ENCODE measurements around the gene TDRD3.
"Not testable (repeated sequence)": the region's sequence is repeated elsewhere in the genome, so short reads cannot be mapped to it uniquely, and the experiment has no call there.

Gene TDRD3

DNA sequence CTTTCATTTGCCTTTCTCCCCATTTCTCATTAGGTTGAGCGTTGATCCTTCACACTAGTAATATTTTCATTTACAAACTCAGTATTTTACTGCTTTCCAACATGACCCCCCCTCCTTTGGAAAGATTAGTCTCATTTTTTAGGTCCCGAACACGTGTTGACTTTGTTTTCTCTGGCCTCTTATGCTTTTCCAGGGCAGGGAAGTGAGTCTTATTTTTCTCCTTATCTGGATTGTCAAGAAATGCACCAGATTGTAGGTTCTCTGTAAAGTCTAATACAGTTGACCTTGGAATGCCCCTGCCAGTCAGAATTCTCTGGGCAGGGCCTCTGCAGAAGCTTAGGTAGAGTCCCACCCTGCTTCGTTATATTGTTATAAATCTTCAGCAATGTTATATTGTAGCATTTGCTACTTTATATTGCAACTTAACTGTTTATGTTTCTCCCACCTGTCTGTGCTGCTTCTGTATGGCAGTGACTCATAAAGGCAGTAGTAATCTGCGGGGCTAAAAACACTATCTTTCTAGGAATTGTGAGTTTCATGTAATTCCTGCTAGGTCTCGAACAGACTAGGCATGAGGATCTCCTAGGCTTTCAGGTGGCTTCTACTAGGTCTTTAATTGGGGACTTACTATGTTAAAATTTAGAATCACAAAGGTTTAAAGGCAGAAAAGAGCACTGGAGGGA, 2.0 kb downstream of the TDRD3 start:
- DNase-seq = no peak

DNA sequence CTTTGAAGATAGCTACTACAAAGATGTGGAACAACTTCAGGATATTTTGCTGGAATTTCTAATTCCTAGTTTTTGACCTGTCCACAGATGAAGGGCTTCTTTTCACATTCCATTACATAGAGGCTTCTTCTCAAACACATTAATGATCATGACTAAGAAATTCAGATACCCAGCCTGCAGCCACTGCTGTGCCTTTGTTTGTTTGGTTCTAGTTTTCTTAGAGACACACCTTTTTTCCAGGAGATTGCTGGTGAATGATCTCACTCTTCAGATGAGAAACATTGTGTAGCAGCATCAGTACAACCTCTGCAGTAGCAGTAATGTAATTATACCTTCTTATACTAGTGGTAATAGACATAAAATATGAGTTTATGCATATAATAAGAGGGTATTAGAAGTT, 5.0 kb downstream of the TDRD3 start:
- DNase-seq = no peak

DNA sequence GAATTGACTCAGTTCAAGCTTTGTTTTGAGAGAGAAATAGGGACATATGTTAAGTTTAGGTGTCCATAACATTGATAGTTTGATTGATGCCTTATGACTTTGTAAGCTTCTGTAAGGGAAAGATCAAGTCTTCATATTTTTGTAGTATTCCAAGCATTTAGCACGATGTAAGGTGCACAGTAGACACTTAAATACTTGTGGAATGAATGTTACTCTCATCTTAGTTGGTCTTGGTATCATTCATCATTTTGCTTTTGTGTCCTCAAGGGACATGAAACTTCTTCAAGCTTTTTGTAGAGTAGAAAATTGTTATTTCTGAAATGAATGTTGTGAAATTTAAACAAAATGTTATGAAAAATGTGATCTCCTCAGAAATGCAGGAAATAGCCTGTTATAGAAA, 10.1 kb downstream of the TDRD3 start:
- DNase-seq = no peak

- DNase-seq = not testable (repeated sequence)
These were observed 10.8 kb downstream of the TDRD3 start for GRCh38 chr13:60407852-60408251.

- not testable (repeated sequence) for DNase-seq
These were observed 12.7 kb downstream of the TDRD3 start for GRCh38 chr13:60409574-60410292.

GRCh38 chr13:60410299-60410698, 13.3 kb downstream of the TDRD3 start:
- no peak for DNase-seq

DNA sequence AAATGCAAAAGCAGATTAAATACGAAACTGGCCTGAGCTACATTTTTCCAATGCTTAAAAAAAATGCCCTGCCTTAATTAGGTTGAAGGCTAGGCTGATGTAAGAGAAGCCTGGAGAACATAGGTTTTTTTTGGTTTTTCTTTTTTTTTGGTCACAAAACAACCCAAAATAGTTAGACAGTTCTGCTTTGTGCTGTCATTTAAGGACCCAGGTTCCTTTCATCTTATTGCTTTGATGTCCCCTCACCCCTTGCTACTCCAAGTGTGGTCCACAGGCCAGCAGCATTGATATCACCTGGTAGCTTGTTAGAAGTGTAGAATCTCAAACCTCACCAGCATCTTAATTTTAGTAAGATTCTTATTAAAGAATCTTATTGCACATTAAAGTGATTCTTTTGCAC, 14.4 kb downstream of the TDRD3 start:
- DNase-seq = no peak

DNA sequence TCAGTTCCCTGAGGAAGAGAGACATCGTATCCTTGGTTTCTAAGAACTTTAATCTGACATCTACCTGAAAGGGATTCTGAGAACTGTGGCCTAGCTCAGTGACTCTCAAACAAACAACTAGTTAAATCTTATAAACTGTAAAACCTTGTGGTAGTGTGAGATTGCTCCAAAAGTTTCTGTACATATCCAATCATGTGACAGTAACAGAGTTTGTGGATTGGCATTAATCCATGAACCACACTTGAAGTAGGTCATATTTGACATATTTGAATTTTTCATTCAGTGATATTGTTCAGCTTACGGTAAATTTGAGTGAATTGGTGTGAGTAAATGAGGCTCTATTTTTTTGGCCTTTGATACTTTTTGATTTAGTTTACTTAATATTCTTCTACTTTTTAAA, 15.0 kb downstream of the TDRD3 start:
- DNase-seq = no peak

GRCh38 chr13:60412909-60413616, 16.0 kb downstream of the TDRD3 start:
- DNase-seq = no peak

DNA sequence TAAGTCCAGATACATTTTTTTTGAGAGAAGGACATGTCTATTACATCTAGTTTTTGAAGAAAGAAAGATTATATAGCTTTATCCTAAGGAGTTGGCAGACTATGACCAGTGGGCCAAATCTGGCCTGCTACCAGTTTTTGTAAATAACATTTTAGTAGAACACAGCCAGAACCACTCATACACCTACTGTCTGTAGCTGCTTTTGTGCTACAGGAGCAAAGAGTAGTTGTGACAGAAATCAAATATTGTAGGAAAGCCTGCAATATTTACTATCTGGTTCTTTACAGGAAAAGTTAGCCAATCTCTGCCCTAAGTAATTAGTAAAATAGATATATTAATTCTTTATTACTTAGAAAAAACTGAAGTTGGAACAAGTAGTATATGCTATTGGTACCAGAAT, 17.2 kb downstream of the TDRD3 start:
- no peak for DNase-seq

- no peak for DNase-seq
These were observed 20.7 kb downstream of the TDRD3 start for GRCh38 chr13:60417734-60418133.

GRCh38 chr13:60418954-60419353, 21.9 kb downstream of the TDRD3 start:
- DNase-seq = no peak

GRCh38 chr13:60425332-60425731, 28.3 kb downstream of the TDRD3 start:
- no peak for DNase-seq

DNA sequence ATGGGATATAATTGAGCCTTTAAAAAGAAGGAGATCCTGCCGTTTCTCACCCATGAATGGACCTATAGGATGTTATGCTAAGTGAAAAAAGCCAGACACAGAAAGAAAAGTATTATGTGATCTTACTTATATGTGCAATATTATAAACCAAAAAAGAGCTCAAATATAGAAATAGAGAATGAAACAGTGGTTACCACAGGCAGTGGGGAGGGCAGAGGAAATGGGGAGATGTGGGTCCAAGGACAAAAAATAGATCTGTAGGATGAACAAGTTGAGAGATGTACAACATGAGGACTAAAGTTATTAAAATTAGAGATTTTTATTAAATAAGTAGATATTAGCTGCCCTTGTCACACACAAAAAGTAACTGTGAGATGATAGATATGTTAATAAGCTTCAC, 29.1 kb downstream of the TDRD3 start:
- DNase-seq = no peak

DNA sequence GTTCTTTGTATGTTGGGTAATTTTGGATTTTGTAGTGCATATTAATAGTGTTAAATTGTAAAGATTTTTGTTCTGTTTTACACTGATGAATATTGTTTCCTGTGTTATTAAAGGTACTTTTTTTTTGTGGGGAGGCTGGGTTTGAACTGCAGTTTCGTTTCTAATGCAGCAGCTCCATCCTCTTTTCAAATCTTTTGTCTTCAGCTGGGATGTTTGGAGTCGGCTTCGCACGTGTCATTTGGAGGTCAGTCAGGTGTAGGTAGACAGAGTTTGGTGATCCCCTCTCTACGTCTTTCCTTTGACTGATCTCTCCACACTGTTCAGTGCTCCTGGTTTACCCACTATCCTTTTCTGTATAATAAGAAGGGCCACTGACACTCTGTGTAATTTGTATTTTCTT, 30.3 kb downstream of the TDRD3 start:
- no peak for DNase-seq

GRCh38 chr13:60431108-60431700, 34.2 kb downstream of the TDRD3 start:
- DNase-seq = peak; percentile 50

- DNase-seq = no peak
These were observed 36.5 kb downstream of the TDRD3 start for GRCh38 chr13:60433505-60433904.

- no peak for DNase-seq
These were observed 38.8 kb downstream of the TDRD3 start for GRCh38 chr13:60435762-60436374.

- DNase-seq = no peak
These were observed 42.2 kb downstream of the TDRD3 start for GRCh38 chr13:60439201-60439600.

GRCh38 chr13:60441761-60442160, 44.7 kb downstream of the TDRD3 start:
- no peak for DNase-seq

- no peak for DNase-seq
These were observed 52.0 kb downstream of the TDRD3 start for GRCh38 chr13:60448907-60449510.

GRCh38 chr13:60453490-60453889, 56.5 kb downstream of the TDRD3 start:
- no peak for DNase-seq

GRCh38 chr13:60454425-60454824, 57.4 kb downstream of the TDRD3 start:
- no peak for DNase-seq

Data from NCI-H187 treated with DMSO at 0.1 percent for 48 hours (cell line).